T follicular helper cell (primary cell): ENCODE data around the gene ZIC1.

Experiments used
- DNase-seq: peaks from one replicate; pipeline ENCODE4 v3.0.0-alpha.2; 2020; ENCODE audit warnings: low read depth

ZIC1 gene

GRCh38 chr3:147422601-147423536 is 13.7 kb downstream of the ZIC1 start:
- no peak for DNase-seq

GRCh38 chr3:147423537-147423797 is 14.3 kb downstream of the ZIC1 start:
- DNase-seq: no peak

GRCh38 chr3:147423798-147424580 is 14.8 kb downstream of the ZIC1 start:
- no peak for DNase-seq

GRCh38 chr3:147424581-147425387 is 15.6 kb downstream of the ZIC1 start:
- no peak for DNase-seq

GRCh38 chr3:147425388-147425850 is 16.3 kb downstream of the ZIC1 start:
- DNase-seq: no peak

- no peak for DNase-seq
Observed at GRCh38 chr3:147426931-147427330, 17.8 kb downstream of the ZIC1 start.

GRCh38 chr3:147427746-147428145 is 18.6 kb downstream of the ZIC1 start:
- no peak for DNase-seq

- no peak for DNase-seq
Observed at GRCh38 chr3:147428326-147428725, 19.2 kb downstream of the ZIC1 start.

- DNase-seq: no peak
Observed at GRCh38 chr3:147428754-147429153, 19.6 kb downstream of the ZIC1 start.

- no peak for DNase-seq
Observed at GRCh38 chr3:147431751-147432150, 22.6 kb downstream of the ZIC1 start.

- DNase-seq: no peak
Observed at GRCh38 chr3:147447224-147447623, 38.1 kb downstream of the ZIC1 start.

- no peak for DNase-seq
Observed at GRCh38 chr3:147449669-147450068, 40.5 kb downstream of the ZIC1 start.

- DNase-seq: no peak
Observed at GRCh38 chr3:147458995-147459704, 50.0 kb downstream of the ZIC1 start.

- no peak for DNase-seq
Observed at GRCh38 chr3:147462856-147463255, 53.7 kb downstream of the ZIC1 start.
